DMS114 treated with DMSO at 0.1 percent for 48 hours (cell line): Measurements from ENCODE around the gene MRPL38.
"Not testable (repeated sequence)": the region's sequence is repeated elsewhere in the genome, so short reads cannot be mapped to it uniquely, and the experiment has no call there.

Experiments
- DNase-seq: peaks from one replicate; lab custom pipeline; 2025; ENCODE audit not compliant: unreplicated experiment; lab: John Stamatoyannopoulos, UW

Gene MRPL38

GRCh38 chr17:75876938-75877751 is 27.5 kb downstream of the MRPL38 start:
- DNase-seq = no peak

- DNase-seq = no peak
These were observed 28.3 kb downstream of the MRPL38 start for GRCh38 chr17:75876190-75876937.

GRCh38 chr17:75875940-75876189 is 28.8 kb downstream of the MRPL38 start:
- no peak for DNase-seq

GRCh38 chr17:75875182-75875939 is 29.3 kb downstream of the MRPL38 start:
- no peak for DNase-seq

GRCh38 chr17:75874323-75875181 is 30.1 kb downstream of the MRPL38 start:
- DNase-seq = no peak

GRCh38 chr17:75873587-75874322 is 30.9 kb downstream of the MRPL38 start:
- DNase-seq = no peak

- no peak for DNase-seq
These were observed 32.0 kb downstream of the MRPL38 start for GRCh38 chr17:75872434-75873351.

- DNase-seq = not testable (repeated sequence)
These were observed 34.5 kb downstream of the MRPL38 start for GRCh38 chr17:75870228-75870627.

- no peak for DNase-seq
These were observed 35.2 kb downstream of the MRPL38 start for GRCh38 chr17:75869282-75870141.

- DNase-seq = not testable (repeated sequence)
These were observed 35.9 kb downstream of the MRPL38 start for GRCh38 chr17:75868730-75869281.

GRCh38 chr17:75865404-75866188 is 39.1 kb downstream of the MRPL38 start:
- not testable (repeated sequence) for DNase-seq

GRCh38 chr17:75864887-75865286 is 39.8 kb downstream of the MRPL38 start:
- DNase-seq = not testable (repeated sequence)

GRCh38 chr17:75864448-75864871 is 40.2 kb downstream of the MRPL38 start:
- DNase-seq = no peak

- DNase-seq = no peak
These were observed 42.8 kb downstream of the MRPL38 start for GRCh38 chr17:75861927-75862317.

GRCh38 chr17:75859358-75859757 is 45.3 kb downstream of the MRPL38 start:
- not testable (repeated sequence) for DNase-seq

GRCh38 chr17:75856062-75856756 is 48.5 kb downstream of the MRPL38 start:
- peak; percentile 45 for DNase-seq
